ENCODE data around the gene MRE11.

DNA sequence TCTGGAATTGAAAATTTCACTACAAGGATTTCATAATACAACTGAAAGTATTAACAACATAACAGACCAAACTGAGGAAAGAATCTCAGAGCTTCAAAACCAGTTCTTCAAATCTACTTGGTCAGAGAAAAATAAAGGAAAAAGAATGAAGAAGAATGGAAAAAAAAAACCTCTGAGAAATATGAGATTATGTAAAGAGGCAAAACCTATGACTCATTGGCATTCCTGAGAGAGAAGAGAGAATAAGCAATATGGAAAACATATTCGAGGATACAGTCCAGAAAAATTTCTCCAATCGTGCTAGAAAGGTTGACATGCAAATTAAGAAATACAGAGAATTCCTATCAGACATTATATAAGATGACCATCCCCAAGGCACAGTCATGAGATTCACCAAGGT is 69.0 kb downstream of the MRE11 start:
- TF ChIP-seq CTCF (optimal IDR thresholded peaks at IDR 0.05 in 1 of 3, IDR thresholded peaks at IDR 0.05 in 1 of 3, conservative IDR thresholded peaks at IDR 0.05 in 1 of 3; ENCODE audit: extremely low read depth in 1 of 3, insufficient read depth in 2 of 3, low read length in 3 of 3) (no peak), EZH2 (IDR thresholded peaks at IDR 0.05; ENCODE audit: low read length) (no peak)
